HepG2 (cell line): Measurements from ENCODE around the gene TMEM31.

Source experiments
- CTCF ChIP-seq: sonication (generic); formaldehyde crosslinking; IDR thresholded peaks from 2 replicates; pipeline ENCODE4 v1.5.0; 2020; ENCODE audit warnings: mild to moderate bottlenecking, missing genetic modification reagents, moderate library complexity
- ETV6 ChIP-seq: sonication (generic); formaldehyde crosslinking; conservative IDR thresholded peaks from 2 replicates; pipeline ENCODE4 v1.4.0; 2020; ENCODE audit warnings: missing genetic modification reagents
- FOXM1 ChIP-seq: sonication (generic); formaldehyde crosslinking; IDR thresholded peaks from 2 replicates; pipeline ENCODE4 v1.5.0; 2020; ENCODE audit warnings: missing genetic modification reagents
- KLF6 ChIP-seq: IDR thresholded peaks from 2 replicates; pipeline ENCODE4 v1.8.0; 2016; ENCODE audit warnings: missing biosample characterization, missing genetic modification reagents
- MEIS1 ChIP-seq: sonication (generic); formaldehyde crosslinking; IDR thresholded peaks from 2 replicates; pipeline ENCODE4 v1.9.0; 2021; ENCODE audit warnings: mild to moderate bottlenecking, missing genetic modification reagents, moderate library complexity, borderline replicate concordance
- NFE2 ChIP-seq: sonication (generic); formaldehyde crosslinking; IDR thresholded peaks from 2 replicates; pipeline ENCODE4 v1.4.0; 2020; ENCODE audit warnings: missing genetic modification reagents
- PBX3 ChIP-seq: sonication (generic); formaldehyde crosslinking; IDR thresholded peaks from 2 replicates; pipeline ENCODE4 v1.8.1; 2023; ENCODE audit warnings: missing genetic modification reagents, inconsistent platforms, borderline replicate concordance
- PRDM15 ChIP-seq: sonication (generic); formaldehyde crosslinking; IDR thresholded peaks from 2 replicates; pipeline ENCODE4 v1.4.0; 2020; ENCODE audit warnings: missing genetic modification reagents
- SMAD1 ChIP-seq: sonication (generic); formaldehyde crosslinking; IDR thresholded peaks from 2 replicates; pipeline ENCODE4 v1.4.0; 2020; ENCODE audit warnings: missing genetic modification reagents, low read depth, mild to moderate bottlenecking, borderline replicate concordance
- ZNF33A ChIP-seq: sonication (generic); formaldehyde crosslinking; IDR thresholded peaks from 2 replicates; pipeline ENCODE4 v1.5.1; 2020; ENCODE audit warnings: missing genetic modification reagents, mild to moderate bottlenecking, moderate library complexity, borderline replicate concordance

GRCh38 chrX:103739421-103739820, 28.7 kb downstream of the TMEM31 start:
- TF ChIP-seq NFE2 (CRISPR knock-in tag) (no peak), PRDM15 (CRISPR knock-in tag) (no peak), SMAD1 (CRISPR knock-in tag) (no peak), ZNF33A (CRISPR knock-in tag) (no peak), CTCF (CRISPR knock-in tag) (no peak), FOXM1 (CRISPR knock-in tag) (no peak), KLF6 (CRISPR knock-in tag) (no peak), ETV6 (CRISPR knock-in tag) (no peak), PBX3 (CRISPR knock-in tag) (no peak), MEIS1 (CRISPR knock-in tag) (no peak)
